ENCODE data around the gene PPDPF.

- TF ChIP-seq CTCF (IDR thresholded peaks at IDR 0.05), result no peak
- TF ChIP-seq EZH2phosphoT487 (IDR thresholded peaks at IDR 0.05), result no peak
- no peak for TF ChIP-seq EZH2 (IDR thresholded peaks at IDR 0.05)
Observed at GRCh38 chr20:63490416-63490815, 30.1 kb upstream of the PPDPF start.
